A673 (cell line): ENCODE measurements around the gene EEFSEC.

ENCODE experiments used
- EZH2 ChIP-seq: fragments of 200-600 bp; sonication (generic); IDR thresholded peaks from 2 replicates; pipeline ENCODE4 v1.6.1; 2017; ENCODE audit warnings: borderline replicate concordance, low read depth, mild to moderate bottlenecking, mixed read lengths, antibody characterized with exemption, low read length; ENCODE audit not compliant: poor library complexity, severe bottlenecking
- TF ChIP-seq, protein P1 (sequence below): fragments of 300-800, 200-600 bp; sonication (generic); conservative IDR thresholded peaks from 2 replicates; pipeline ENCODE4 v1.5.1; 2017; ENCODE audit warnings: low read depth, mild to moderate bottlenecking, antibody characterized with exemption, low read length, moderate library complexity, mixed read lengths

GRCh38 chr3:128432971-128433836 is 279.9 kb downstream of the EEFSEC start:
- TF ChIP-seq, protein P1, sequence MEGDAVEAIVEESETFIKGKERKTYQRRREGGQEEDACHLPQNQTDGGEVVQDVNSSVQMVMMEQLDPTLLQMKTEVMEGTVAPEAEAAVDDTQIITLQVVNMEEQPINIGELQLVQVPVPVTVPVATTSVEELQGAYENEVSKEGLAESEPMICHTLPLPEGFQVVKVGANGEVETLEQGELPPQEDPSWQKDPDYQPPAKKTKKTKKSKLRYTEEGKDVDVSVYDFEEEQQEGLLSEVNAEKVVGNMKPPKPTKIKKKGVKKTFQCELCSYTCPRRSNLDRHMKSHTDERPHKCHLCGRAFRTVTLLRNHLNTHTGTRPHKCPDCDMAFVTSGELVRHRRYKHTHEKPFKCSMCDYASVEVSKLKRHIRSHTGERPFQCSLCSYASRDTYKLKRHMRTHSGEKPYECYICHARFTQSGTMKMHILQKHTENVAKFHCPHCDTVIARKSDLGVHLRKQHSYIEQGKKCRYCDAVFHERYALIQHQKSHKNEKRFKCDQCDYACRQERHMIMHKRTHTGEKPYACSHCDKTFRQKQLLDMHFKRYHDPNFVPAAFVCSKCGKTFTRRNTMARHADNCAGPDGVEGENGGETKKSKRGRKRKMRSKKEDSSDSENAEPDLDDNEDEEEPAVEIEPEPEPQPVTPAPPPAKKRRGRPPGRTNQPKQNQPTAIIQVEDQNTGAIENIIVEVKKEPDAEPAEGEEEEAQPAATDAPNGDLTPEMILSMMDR, result no peak
- no peak for TF ChIP-seq EZH2
